Activated CD4-positive, alpha-beta T cell treated with anti-CD3 and anti-CD28 coated beads, Interleukin-2, amount 50 U/mL, for 1 hour (primary cell): ENCODE results near the gene SPATA13.
"Not testable (repeated sequence)": the region's sequence is repeated elsewhere in the genome, so short reads cannot be mapped to it uniquely, and the experiment has no call there.

Source experiments
- DNase-seq: peaks from one replicate; pipeline ENCODE4 v3.0.0-alpha.2; 2020

SPATA13 gene

DNA sequence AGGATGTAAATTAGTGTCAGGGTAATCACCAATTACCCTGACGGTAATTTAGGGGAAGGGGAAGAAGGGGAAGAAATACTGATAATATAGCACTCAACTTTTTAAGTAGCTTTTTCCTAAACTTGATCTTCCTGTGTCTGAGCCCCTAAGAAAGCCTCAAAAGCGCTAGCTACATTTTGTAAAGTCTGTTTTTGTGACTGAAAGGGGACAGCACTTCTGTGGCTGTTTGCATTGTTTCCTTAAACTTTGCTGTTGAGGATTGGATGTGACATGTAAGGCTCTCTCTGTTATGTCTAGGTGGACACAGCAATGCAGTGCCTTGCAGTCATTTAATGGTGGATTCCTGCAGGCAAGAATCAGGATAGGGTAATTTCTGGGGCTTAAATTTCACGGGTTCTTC is 42.8 kb downstream of the SPATA13 start:
- DNase-seq, result no peak

DNA sequence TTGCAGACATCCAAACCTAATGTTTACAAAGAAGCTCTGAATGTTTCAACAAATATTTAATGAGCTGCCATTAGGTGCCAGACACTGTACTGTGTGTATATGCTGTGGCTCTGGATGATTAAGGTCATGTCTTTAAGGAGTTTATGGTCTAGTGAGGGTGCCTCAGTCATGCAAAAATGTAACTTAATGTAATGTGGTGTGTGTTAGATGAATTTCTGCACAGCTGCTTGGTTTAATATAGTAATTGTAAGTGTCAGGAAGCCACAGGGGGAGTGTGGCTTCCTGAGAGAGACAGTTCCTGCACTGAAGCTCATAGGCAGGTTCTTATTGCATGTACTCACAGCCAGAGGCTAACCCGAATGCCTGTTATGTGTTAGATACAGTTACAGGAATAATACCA is 43.3 kb downstream of the SPATA13 start:
- DNase-seq, result no peak

DNA sequence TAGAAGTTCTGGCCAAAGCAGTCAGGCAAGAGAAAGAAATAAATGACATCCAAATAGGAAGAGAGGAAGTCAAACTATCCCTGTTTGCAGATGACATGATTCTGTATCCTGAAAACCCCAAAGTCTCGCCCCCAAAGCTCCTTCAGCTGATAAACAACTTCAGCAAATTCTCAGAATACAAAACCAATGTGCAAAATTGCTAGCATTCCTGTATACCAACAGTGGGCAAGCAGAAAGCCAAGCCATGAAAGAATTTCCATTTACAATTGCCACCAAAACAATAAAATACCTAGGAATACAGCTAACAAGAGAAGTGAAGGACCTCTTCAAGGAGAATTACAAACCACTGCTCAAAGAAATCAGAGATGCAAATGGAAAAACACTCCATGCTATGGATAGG is 44.6 kb downstream of the SPATA13 start:
- not testable (repeated sequence) for DNase-seq

DNA sequence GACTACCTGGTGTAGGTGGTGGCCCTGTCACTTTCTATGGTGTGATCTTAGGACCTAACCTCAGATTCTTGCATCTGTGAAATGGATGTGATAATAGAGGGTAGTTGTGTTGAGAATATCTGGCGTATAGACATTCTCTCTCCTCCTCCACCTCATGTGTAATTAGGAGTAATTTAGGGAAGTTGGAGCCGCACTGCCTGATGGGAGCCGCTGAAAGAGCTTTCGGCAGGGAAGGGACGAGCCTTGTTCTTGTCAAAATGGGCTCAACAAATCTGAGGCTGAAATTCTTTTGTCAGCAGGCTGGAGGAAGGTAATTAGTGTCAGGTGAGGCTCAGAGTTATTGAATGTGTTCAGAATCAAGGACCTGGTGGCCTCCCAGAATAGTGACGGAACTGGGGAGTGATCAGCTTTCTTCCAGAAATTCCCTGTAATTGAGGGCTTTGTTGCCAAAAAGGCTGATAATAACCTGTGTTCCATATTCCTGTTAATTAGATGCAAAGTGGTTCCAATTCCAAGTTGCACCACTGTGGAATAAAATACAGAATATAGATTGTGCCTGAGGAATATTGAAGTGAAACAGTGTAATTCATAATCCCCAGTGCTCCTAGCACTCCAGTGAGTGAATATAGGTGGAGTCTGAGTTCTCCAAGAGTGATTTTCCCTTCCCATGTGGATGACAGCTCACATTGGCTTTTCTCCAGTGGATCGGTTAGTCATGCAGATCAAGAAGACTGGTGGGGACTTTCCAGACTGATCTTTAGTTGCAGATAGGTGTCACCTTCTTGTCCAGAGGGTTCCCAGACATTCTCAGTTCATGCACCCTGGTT is 47.5 kb downstream of the SPATA13 start:
- no peak for DNase-seq

DNA sequence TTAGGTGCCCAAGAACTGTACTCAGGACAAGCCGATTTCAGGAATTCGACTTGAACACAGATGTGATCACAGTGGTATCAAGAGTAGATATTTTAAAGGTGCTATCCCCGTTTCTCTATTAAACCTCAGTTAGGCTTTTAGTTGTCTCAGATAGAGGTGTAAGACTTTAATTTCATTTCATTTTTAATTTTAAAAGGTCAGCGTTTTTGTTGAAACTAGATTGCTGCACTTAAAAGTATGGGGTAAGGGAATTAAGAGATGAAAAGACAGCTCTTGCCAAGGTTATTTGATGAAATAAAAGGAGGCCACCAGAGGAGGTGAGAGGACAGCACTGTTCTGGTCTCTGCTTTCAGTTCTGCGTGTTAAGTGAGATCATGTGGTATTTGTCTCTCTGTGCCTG is 48.6 kb downstream of the SPATA13 start:
- DNase-seq, result no peak

DNA sequence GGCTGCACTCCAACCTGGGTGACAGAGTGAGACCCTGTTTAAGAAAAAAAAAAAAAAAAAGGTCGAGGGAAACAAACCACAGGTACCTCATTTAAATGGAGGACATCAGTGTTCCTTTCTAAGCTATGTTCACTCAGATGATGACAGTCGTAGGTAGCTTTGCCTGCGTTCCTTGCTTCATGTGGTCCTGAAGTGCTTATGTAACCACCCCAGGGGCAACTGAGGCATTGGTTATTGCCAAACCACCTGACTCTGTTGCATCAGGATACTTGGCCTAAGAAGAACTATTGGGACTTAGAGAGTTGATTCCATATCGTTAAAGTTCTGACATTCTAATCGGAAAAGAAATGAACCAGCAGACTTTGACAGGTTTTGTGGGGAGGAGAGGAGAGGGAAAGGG is 51.7 kb downstream of the SPATA13 start:
- DNase-seq, result no peak

DNA sequence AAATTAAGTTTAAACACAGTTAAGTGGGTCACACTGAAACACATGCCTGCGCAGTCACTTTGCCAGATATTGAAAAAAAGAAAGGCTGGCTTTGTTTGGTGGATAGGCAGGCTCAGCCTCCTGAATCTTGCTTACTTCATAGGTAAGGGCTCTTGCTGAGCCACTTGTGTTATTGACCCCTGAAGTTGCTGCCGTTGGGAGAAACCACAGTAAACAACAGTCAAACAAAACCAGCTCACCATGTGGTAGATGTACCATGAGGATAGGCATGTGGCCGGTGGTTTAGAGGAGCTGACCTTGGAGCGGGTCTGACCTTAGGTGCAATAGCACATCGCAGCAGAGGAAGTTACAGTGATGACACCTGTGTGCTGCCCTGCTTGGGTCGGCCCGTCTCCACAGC is 52.2 kb downstream of the SPATA13 start:
- no peak for DNase-seq

DNA sequence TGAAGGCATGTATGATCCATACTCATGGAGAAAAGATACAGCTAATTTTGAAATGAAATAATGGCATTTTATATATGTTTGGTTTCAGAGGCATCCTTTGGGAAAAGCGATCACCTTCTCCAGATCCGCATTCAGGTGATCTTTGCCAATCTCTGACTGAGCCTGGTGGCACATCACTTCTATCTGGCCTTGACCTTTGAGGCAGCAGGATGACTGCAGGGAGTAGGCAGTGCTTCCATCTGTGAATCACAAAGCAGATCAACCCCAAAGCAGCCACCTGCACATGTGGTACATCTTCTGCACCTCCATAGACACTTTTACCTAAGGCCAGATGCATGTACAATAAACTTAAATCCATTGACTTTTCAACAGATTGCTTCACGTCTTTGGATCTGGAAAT is 53.4 kb downstream of the SPATA13 start:
- DNase-seq, result no peak

DNA sequence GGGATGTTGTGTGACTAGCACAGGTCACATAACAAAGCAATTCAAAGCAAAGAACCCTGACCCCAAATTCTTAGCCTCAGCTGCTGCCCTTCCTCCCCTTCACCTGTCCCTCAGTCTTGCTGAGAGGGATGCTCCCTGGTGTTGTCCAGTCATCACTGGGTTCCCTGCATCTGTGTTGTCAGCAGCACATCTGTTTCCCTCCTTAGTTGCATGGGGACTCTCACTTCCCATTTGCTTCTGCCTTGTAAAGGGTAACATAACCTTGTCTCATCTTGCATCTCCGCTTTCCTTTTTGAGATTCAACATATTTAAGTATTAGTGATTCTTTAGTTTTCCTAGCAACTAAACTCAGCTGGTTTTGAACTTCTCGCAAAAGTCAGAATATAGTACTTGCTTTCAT is 54.0 kb downstream of the SPATA13 start:
- no peak for DNase-seq

DNA sequence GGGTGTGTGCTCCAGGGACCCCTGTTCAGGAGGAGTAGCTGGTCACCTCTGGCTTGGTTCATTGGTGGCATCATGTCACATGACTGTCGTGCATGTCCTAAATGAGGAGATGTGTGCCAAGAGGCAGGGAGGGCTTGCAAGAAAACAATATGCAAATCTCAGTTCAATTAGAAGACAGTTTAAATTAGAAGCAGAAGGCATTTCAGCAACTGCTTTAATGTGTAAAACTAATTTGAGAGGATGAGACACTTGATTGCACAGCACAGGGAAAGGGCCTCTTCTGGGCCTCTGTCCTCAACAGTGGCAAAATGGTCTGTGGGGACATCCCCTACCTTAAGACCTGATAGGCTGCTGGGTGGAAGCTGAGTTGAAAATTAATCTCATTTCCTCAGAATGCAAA is 54.6 kb downstream of the SPATA13 start:
- DNase-seq, result no peak

DNA sequence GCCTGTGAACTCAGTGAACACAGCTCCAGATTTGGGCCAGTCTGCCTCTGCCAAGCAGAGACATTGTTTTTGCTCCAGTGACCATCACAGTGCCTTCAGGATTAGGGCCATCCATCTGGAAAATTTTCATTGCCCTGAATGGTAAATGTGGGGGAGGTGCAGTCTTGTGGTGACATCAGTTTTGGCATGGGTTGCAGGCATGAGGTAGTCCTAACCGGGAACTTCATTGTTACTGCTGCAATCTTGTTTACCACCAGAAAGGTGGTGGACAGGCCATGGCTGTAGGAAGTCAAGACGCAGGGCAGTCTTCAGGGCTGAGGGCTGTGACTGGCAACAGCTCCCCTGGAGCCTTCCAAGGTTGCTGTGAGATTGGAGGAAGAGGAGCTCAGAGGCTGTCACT is 55.2 kb downstream of the SPATA13 start:
- DNase-seq, result no peak

DNA sequence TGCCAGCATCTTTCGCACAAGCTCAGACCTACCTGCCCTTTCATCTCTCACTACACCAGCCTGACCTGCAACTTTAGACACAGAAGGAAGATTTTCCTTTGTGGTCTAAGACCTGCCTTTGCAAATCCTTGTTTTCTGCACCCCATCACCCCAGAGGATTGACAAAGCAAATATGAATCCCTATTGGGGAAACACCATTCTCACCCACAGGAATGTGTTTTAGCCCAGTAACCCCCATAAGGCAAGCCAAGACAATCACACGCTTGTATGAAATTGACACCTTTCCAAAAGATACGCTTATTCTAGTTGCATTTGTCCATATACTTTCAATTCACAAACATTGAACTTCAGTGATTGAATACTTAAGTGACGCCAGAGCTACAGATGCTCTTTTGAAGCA is 55.7 kb downstream of the SPATA13 start:
- no peak for DNase-seq

DNA sequence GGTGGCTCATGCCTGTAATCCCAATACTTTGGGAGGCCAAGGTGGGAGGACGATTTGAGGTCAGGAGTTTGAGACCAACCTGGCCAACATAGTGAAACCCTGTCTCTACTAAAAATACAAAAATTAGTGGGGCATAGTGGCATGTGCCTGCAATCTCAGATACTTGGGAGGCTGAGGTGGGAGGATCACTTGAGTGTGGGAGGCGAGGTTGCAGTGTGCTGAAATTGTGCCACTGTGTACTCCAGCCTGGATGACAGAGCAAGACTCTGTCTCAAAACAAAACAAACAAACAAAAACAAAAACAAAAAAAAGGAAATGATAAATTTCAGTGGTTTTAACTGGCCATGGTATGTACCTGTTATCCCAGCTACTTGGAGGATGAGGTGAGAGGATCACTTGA is 56.3 kb downstream of the SPATA13 start:
- DNase-seq, result not testable (repeated sequence)

DNA sequence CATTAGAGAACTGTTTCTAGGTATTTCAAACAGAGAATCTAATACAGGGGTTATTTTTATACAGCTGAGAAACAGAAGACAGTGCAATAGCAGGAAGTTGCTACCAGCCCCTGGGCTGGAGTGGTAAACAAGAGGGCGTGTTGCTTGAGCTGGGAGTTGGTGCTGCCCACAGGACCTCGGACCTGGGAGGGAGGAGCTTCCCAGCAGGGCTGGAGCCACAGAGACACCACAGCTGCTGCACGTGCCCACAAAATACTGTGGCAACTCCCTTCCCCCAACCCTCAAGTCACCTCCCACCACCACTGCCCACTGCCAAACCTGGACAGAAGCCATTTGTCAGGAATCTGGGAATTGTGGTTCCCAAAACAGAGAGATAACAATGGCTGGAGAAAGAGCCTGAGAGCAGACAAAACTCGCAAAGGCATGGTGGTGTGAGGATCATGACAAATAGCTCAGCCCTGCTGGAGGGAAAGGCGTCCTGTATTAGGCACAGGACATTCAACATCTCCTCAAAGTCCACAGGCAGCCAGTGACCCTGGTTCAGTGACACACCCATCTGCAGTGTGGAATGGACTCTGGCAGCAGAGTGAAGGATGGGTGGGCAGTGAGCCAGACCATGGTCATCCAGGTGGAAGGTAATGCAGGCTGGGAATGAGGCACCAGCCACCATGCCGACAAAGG is 57.2 kb downstream of the SPATA13 start:
- no peak for DNase-seq

DNA sequence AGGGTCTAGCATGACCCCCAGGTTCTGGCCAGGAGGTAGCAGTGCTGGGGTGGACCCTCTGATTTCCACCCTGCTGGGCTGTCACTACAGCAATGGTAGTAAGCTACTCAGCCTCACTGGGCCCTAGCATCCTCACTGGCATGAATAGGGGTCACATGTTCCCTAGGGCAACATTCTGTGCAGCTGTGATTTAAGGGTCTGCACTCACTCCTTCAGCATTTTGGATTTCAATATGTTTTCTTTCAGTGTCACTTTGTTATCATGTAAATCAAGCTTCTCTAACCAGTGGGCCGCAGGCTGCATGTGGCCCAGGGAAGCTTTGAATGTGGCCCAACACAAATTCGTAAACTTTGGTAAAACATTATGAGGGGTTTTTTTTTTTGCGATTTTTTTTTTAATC is 57.8 kb downstream of the SPATA13 start:
- DNase-seq, result no peak

DNA sequence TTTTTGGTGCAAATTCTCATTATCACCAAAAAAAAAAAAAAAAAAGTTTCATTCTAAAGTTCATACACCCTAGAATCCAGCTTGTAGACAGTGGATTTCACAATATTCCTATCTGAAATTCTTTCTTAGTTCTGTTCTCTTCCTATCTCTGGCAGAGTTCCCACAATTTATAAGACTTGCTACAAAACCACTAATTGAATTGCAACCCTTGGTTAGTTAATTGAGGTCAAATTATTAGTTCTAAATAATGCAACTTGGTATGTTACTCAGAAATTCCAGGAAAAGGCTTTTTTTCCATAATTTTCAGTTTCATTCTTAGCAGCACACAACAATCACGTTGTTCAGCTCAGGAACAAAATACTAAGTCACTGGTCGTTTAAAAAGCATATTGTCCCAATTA is 58.5 kb downstream of the SPATA13 start:
- no peak for DNase-seq

DNA sequence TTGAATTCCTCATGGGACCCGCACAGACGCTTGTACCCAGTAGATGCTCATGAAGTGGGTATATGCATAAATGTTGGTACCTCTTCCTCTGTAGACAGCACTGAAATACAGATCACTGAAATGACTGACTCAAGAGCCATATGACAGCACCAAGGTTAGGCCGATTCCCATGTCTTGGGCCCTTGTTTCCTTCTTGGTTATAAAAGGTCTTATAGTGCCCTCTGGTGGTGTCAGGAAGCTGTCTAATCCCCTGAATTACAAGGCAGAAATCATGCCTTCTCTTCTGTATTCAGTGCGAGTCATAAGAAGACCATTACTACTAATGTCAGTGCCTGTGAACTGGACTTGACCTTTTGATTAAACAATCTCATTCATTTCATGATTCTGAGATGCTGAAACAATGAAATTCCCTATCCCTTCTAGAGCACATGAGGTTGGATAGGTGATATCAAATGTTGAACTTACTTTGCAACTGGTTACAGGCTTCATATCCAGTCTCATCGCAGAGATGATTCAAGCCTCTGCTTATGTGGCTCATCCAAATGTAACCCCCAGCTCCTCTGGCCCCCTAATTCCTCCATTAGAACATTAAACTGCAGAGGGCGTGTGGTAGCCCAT is 59.7 kb downstream of the SPATA13 start:
- peak; percentile 30 for DNase-seq

DNA sequence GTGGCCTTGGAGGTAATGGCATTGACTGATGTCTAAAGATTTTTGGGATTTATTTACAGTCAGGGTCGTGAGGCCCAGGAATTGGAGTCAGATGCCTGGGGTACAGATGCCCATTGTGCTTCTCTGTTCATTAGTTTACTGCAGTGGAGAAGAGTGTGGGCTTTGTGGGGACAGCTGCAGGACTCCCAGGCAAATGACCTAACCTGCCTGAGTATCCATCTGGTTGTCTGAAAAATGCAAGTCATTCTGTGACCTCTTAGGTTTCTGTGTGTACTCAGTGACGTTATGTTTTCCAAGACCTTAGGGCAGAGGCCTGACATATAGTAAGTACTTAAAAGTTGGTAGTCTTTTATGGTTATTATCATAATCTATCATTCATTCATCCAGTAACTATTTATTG is 60.5 kb downstream of the SPATA13 start:
- DNase-seq, result no peak

DNA sequence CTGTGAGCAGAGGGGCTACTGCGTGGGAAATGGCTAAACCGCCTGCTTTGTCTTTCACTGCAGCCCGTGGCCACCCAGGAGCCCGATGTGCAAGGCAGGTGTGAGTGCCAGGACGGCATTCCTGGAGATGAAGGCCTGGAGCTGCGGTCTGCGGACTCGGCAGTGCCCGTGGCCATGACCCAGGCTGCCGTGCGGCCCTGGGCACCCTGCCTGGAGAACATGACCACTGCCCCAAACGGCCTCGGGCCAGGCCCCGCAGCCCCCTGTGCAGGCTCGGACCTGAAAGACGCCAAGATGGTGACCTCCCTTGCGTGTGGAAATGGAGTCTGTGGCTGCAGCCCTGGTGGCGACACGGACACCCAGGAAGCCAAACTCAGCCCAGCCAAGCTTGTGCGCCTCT is 62.2 kb downstream of the SPATA13 start:
- DNase-seq, result no peak

DNA sequence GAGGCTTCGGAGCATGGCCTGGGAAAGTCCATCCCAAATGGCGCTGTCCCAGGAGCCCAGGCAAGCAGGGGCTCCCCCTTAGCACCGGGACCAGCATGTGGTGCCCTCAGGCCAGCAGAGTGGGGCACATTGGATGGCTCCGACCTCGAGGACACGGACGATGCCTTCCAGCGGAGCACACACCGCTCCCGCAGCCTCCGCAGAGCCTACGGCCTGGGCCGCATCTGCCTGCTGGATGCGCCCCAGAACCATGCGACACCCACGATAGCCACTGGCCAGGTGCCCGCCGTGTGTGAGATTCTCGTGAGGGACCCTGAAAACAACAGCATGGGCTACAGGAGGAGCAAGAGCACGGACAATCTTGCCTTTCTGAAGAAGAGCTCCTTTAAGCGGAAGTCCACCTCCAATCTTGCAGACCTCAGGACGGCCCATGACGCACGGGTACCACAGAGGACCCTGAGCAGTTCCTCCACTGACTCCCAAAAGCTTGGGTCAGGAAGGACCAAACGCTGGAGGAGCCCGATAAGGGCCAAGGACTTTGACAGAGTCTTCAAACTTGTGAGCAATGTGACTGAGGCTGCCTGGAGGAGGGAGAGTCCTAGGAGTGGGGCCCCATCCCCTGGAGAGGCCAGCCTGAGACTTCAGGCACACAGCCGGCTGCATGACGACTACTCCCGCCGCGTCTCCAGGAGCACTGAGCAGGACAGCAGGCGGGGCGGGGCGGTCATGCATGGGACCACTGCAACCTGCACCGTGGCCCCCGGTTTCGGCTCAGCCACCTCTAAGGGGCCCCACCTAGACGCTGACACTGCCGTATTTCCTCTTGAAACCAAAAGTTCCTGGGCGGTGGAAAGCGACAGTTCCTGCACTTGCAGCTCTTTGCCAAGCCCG is 63.1 kb downstream of the SPATA13 start:
- DNase-seq, result no peak

DNA sequence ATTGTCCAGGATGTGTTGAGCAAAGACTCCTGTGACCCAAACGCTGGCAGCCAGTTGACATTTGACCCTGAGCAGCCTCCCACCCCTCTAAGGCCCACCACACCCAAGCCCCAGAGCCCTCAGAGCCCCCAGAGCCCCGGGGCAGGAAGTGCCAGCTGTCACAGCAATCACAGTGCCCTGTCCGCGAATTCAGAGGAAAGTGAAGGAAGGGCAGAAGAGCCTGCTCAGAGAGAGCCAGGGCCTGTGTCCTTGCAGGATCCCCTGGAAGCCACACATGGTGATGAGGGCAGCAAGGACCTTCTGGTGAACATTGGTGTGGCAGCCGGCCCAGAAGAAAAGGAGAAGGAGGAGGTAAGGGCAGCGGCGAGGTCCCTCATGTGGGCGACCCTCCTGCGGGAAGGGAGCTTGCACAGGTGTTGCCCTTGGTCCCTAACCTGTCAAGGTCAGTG is 63.7 kb downstream of the SPATA13 start:
- no peak for DNase-seq

DNA sequence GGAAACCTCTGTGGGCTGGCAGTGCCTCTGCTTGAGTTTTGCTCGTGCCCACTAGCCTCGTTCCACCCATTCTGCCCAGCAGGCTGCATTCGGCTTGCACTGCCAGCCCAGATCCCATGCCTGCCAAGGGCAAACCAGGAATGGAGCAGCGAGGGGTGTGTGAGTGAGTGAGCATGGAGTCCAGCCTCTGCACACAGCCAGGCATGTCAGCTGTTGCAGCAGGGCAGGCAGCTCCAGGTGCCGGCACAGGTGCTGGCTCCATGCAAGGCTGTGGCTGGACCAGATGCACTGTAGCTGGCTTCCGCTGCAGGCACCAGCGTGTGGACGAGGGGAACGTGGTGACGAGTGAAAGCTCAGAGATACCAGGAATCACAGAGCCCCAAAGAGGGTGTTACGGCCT is 64.5 kb downstream of the SPATA13 start:
- no peak for DNase-seq

DNA sequence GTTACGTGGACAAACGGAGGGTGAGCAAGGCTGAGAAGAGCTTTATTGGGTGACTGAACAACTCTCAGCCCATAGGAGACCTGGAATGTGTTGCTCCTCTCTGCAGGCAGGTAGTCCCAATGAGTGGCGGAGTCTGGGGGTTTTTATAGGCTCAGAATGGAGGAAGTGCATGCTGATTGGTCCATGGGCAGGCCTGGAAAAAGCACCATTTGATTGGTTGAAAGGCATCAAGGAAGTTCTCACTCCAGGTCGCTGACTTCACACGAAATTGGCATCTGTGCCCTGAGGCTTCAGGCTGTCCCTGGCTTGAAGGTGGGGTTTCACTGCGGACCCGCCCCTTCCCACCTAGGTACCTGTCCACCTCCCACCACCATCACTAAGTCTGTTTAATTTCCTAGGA is 65.4 kb downstream of the SPATA13 start:
- no peak for DNase-seq
